ENCODE measurements around the gene ZRANB1.

Gene ZRANB1

DNA sequence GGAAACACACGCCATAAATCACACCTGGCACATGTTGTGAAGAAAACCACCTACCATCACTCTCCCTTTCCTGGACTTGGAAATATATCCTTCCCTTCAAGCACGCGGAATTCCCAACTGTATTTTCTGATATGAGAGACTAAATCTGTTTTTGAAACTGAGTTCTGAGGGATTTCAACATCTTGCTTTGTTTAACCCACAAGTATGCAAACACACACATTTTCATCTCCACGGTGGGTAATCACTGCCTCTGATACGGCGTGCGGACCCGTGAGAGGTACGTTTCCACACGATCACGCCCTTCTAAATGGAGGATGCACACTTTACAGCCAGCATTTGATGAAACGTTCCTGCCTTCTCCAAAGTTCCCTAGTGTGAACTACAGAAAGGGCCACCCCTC, 83.4 kb downstream of the ZRANB1 start:
- Histone ChIP-seq H3K4me1 (ENCODE audit: control insufficient read depth in 1 of 2, insufficient read depth in 2 of 2, low read length in 2 of 2) (peaks cover 6 to 39% of the 10 kb centered on the region in 2 donors), H3K27ac (ENCODE audit: low read length) (no peak overlapping the region), H3K9me3 (ENCODE audit: control insufficient read depth in 1 of 2, low read length in 2 of 2) (no peaks in the 10 kb centered on the region), H3K36me3 (ENCODE audit: control insufficient read depth in 1 of 2, insufficient read depth in 2 of 2, low read length in 2 of 2) (peaks cover 0 to 15% of the 10 kb centered on the region in 2 donors), H3K4me3 (ENCODE audit: low read depth in 1 of 2, low read length in 2 of 2) (no peak overlapping the region), H3K27me3 (ENCODE audit: low read depth, low read length) (no peaks in the 10 kb centered on the region)

DNA sequence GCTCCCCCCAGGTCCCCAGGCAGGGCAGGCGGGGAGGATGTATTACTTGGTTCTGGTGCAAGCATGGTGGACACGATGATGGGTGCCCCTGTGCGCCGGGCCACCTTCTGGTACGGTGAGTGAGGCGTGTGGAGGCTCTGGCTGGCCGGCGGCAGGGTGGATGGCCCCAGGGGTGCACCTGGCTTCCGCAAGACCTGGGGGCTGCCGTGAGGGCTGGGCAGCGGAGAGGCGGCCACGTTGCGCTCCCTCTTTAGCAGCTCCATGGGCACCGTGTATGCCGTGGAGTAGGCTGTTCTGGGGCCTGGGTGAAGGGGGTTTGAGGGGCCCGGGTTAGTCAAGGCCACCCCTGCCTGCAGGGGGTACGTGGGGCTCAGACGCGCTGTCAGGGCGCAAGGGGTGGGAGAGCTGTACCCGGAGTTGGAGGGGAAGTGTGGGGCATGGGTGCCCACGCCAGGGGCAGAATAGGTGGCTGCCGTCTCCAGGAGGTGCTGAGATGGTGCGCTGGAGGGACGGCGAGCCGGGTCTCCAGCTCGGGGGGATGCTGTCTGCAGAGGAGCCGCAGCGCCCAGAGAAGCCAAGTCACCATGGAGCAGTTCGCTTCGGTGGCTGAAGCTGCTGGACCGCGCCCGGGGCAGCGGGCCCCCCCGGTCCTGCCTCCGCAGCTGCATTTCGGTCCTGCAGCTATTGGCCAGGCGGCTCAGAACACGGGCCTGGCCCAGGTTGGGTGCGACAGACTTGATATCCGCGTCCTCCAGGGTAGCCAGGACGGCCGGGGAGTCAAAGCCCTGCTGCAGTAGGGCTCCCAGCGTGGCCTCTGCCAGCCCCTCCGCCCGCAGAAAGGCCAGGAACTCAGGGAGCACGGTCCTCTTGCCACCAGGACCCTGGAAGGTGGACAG, 84.4 kb downstream of the ZRANB1 start:
- H3K4me1 ChIP-seq (ENCODE audit: control insufficient read depth in 1 of 2, insufficient read depth in 2 of 2, low read length in 2 of 2): peaks cover 6 to 39% of the 10 kb centered on the region in 2 donors
- no peaks in the 10 kb centered on the region for H3K9me3 ChIP-seq (ENCODE audit: control insufficient read depth in 1 of 2, low read length in 2 of 2)
- H3K36me3 ChIP-seq (ENCODE audit: control insufficient read depth in 1 of 2, insufficient read depth in 2 of 2, low read length in 2 of 2): peaks cover 0 to 15% of the 10 kb centered on the region in 2 donors
- no peak overlapping the region for H3K4me3 ChIP-seq (ENCODE audit: low read depth in 1 of 2, low read length in 2 of 2)
- no peaks in the 10 kb centered on the region for H3K27me3 ChIP-seq (ENCODE audit: low read depth, low read length)
- H3K27ac ChIP-seq (ENCODE audit: low read length): no peak overlapping the region

DNA sequence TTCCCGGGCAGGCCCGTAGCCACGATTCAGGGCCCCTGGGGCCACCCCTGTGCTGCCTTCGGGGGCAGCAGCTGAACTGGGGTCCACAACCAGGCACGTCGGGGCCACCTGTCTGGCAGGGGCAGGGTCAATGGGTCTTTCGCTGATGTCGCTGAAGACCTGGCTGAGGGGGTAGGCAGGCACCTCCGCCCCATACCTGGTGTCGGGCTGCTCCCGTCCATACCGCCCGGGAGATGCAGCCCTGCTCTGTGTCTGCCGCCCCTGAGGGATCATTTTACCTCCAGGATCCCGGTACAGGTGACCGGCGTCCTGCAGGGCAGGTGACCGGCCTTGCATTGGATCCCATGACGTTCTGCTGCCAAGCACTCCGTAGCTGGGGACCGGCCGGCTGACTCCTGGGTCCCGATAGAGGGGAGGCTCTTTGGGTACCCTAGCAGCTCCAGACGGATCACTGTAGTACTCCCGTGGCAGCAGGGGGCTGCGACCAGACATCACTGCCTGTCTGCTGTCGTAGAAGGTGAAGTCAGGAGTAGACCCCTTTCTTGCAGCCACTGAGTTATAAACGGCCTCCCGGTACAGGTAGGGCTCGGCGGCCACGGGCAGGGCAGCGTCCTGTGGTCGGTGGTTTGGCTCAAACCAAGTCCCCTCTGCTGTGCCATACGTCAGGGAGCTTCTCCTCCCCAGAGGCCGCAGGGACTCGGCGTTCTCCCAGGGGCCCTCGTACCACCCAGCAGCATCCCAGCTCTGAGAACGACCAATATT, 85.2 kb downstream of the ZRANB1 start:
- no peak overlapping the region for H3K4me3 ChIP-seq (ENCODE audit: low read depth in 1 of 2, low read length in 2 of 2)
- H3K36me3 ChIP-seq (ENCODE audit: control insufficient read depth in 1 of 2, insufficient read depth in 2 of 2, low read length in 2 of 2): peaks cover 0 to 15% of the 10 kb centered on the region in 2 donors
- H3K4me1 ChIP-seq (ENCODE audit: control insufficient read depth in 1 of 2, insufficient read depth in 2 of 2, low read length in 2 of 2): peaks cover 6 to 40% of the 10 kb centered on the region in 2 donors
- no peak overlapping the region for H3K27ac ChIP-seq (ENCODE audit: low read length)
- no peaks in the 10 kb centered on the region for H3K27me3 ChIP-seq (ENCODE audit: low read depth, low read length)
- no peaks in the 10 kb centered on the region for H3K9me3 ChIP-seq (ENCODE audit: control insufficient read depth in 1 of 2, low read length in 2 of 2)

DNA sequence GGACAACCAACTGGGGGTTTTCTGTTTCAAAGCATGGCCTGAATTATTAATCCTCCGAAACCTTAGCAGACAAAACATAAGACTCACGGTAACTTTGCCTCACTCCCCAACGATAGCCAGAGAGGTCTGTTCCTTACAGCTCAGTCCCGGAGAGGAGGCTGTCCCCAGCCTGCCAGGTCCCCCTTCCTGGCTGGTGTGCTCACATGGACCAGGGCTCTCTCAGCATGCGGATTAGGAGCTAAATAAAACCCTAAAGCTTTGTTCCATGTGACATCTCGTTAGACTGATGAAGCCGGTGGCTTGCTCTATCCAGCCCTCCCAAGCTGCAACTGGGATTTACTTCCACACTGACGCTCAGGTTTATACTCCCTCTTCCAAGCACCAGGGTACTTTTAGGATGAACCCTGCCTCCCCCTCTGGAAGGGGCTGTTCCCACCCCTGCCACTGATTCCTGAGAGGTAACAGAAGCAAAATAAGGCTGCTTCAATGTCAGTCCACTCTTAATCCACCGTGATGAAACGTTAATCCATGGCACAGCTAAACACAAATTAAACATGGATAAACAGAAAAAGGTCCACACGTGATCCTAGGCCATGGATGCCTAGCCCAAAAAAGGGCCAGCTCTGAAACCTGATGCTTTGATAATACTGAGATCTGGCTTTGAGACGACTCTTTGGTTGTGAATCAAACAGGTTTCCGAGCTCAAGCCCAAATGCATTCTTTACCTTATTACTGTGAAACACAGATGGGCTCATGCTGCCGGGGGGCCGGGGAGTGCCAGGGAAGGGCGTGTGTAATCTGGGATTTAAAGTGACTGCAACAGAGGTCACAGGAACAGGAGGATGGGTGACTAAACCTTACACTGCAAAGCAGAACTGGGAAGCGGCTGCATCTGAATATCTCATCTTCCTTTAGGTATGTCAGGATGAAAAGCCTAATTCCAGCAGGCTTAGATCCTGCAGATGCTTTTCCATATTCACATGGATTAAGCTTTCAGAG, 86.2 kb downstream of the ZRANB1 start:
- Histone ChIP-seq H3K9me3 (ENCODE audit: control insufficient read depth in 1 of 2, low read length in 2 of 2) (no peaks in the 10 kb centered on the region), H3K4me3 (ENCODE audit: low read depth in 1 of 2, low read length in 2 of 2) (no peak overlapping the region), H3K36me3 (ENCODE audit: control insufficient read depth in 1 of 2, insufficient read depth in 2 of 2, low read length in 2 of 2) (peaks cover 0 to 15% of the 10 kb centered on the region in 2 donors), H3K27me3 (ENCODE audit: low read depth, low read length) (no peaks in the 10 kb centered on the region), H3K4me1 (ENCODE audit: control insufficient read depth in 1 of 2, insufficient read depth in 2 of 2, low read length in 2 of 2) (peaks cover 6 to 43% of the 10 kb centered on the region in 2 donors), H3K27ac (ENCODE audit: low read length) (no peak overlapping the region)

DNA sequence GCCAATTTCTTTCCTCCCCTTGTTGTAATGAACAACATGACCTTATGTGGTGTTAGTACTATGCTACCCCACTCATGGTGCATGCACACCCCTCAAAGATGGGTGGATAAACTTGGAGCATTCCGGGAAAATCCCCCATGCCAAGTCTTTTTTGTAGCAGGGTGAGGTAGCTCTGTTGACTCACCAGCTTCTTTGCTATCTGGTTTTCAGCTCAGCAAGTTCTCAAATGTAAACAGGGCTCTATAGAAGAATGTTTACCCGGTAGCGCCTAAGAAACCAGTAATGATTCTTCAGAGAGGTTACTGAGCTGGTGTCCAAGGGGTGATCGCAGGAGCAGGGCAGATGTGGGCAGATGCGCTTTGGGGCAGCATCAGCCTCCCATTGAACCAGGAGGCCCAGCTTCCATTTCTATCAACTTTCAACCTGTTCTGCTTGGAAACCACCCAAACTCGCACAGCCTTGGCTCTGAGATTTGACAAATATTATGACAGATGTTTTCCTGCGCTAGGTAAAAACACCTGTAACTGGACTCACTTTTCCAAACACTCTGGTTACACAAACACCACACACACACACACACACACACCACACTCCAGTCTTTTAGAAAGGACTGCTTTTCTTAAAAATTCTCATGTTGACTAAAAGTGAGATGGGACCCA, 87.8 kb downstream of the ZRANB1 start:
- H3K9me3 ChIP-seq (ENCODE audit: control insufficient read depth in 1 of 2, low read length in 2 of 2): no peaks in the 10 kb centered on the region
- H3K36me3 ChIP-seq (ENCODE audit: control insufficient read depth in 1 of 2, insufficient read depth in 2 of 2, low read length in 2 of 2): peaks cover 0 to 15% of the 10 kb centered on the region in 2 donors
- no peak overlapping the region for H3K4me3 ChIP-seq (ENCODE audit: low read depth in 1 of 2, low read length in 2 of 2)
- H3K27ac ChIP-seq (ENCODE audit: low read length): peak overlapping the region; percentile 40
- no peaks in the 10 kb centered on the region for H3K27me3 ChIP-seq (ENCODE audit: low read depth, low read length)
- peaks cover 6 to 36% of the 10 kb centered on the region in 2 donors for H3K4me1 ChIP-seq (ENCODE audit: control insufficient read depth in 1 of 2, insufficient read depth in 2 of 2, low read length in 2 of 2)

DNA sequence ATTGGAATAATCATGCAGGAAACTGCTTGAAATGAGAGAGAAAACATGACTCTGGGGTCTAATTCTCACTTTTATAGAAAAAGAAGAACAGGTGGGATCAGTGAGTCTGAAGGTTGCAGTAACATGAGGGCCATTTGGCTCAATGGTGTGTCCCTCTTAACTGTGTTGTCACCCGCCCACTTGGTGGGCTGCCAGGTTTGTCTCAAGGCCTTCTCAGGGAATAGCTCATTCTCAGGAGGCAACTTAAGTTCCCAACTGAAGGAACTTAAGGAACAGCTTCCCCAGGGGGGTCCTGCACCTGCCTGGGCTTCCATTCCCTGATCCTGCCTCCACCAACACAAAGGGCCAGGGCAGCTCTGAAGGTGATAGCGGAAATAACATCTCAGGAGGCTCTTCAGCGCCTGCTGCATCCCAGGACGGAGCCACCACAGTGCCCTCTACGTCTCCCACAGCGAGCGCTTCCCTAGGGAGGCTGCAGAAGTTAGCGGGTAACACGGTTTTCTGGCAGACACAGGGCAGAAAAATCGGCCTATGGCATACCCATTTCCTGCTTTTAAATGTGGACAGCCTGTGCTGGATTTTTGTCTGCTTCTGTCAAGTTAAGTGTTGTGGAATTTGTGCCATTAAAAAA, 88.8 kb downstream of the ZRANB1 start:
- Histone ChIP-seq H3K4me3 (ENCODE audit: low read depth in 1 of 2, low read length in 2 of 2) (no peak overlapping the region), H3K27ac (ENCODE audit: low read length) (no peak overlapping the region), H3K9me3 (ENCODE audit: control insufficient read depth in 1 of 2, low read length in 2 of 2) (no peaks in the 10 kb centered on the region), H3K27me3 (ENCODE audit: low read depth, low read length) (no peaks in the 10 kb centered on the region), H3K4me1 (ENCODE audit: control insufficient read depth in 1 of 2, insufficient read depth in 2 of 2, low read length in 2 of 2) (peaks cover 9 to 41% of the 10 kb centered on the region in 2 donors), H3K36me3 (ENCODE audit: control insufficient read depth in 1 of 2, insufficient read depth in 2 of 2, low read length in 2 of 2) (peaks cover 0 to 15% of the 10 kb centered on the region in 2 donors)

DNA sequence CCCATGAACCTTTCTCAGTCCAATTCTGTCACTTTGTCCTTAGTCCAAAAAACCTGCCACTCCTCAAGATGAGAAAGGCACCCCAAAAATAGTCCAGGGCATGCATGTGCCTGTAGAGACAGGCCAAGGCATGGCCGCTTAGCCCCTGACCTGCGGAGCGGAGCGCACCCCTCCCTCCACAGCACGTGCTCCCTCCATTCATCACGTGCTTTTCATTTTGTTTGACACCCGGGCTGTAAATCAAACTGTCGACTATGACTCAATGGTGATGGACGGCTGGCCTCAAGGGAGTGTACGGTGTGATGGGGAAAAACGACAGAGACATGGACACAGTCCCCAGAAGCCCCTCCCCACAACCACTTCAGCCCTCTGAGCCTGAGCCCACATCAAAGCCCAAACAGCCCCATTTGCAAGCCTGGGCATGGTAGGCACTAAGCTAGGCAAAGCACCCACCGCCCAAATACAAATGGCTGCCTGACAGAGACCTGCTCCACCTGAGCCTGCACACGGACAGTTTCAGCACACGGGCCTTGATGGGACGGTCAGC, 90.6 kb downstream of the ZRANB1 start:
- H3K36me3 ChIP-seq (ENCODE audit: control insufficient read depth in 1 of 2, insufficient read depth in 2 of 2, low read length in 2 of 2): no peaks in the 10 kb centered on the region
- no peak overlapping the region for H3K4me3 ChIP-seq (ENCODE audit: low read depth in 1 of 2, low read length in 2 of 2)
- no peaks in the 10 kb centered on the region for H3K27me3 ChIP-seq (ENCODE audit: low read depth, low read length)
- no peak overlapping the region for H3K27ac ChIP-seq (ENCODE audit: low read length)
- no peaks in the 10 kb centered on the region for H3K9me3 ChIP-seq (ENCODE audit: control insufficient read depth in 1 of 2, low read length in 2 of 2)
- peaks cover 10 to 57% of the 10 kb centered on the region in 2 donors for H3K4me1 ChIP-seq (ENCODE audit: control insufficient read depth in 1 of 2, insufficient read depth in 2 of 2, low read length in 2 of 2)

DNA sequence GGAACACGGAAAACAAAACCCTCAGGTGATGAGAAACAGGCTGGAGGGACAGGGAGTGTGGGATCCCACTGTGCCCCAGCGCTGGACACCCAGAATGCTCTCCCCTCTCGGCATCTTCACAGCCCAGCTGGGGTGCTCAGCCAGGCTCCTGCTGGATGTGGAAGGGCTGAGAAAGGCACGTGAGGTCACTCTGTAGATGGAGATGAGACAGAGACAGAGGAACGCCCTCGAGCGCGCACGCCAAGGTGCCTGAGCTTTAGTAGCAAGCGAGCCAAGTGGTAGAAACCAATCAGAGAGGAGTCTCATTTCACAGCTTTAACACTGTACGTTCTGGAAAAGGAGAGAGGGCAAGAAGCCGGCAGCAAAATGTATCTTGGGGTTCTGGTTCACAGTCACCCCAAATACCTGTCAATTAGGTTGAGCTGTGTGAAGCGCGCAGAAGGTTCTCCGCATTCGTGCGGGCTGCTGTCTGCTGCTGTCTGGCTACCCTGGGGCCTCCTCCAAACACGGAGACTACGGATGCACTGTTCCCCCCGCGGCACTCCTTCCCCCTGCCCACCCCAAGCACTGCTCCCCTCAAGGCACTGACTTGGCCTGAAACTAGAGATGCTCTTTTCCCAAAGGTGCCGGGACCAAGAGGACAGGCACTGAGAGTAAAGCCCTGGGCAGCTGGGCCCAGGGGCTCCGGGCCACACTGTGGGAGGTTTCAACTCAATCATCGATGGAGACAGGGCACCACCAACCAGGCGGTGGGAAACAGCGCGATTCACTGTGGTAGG, 91.4 kb downstream of the ZRANB1 start:
- Histone ChIP-seq H3K4me3 (ENCODE audit: low read depth in 1 of 2, low read length in 2 of 2) (no peak overlapping the region), H3K36me3 (ENCODE audit: control insufficient read depth in 1 of 2, insufficient read depth in 2 of 2, low read length in 2 of 2) (no peaks in the 10 kb centered on the region), H3K4me1 (ENCODE audit: control insufficient read depth in 1 of 2, insufficient read depth in 2 of 2, low read length in 2 of 2) (peaks cover 10 to 54% of the 10 kb centered on the region in 2 donors), H3K27ac (ENCODE audit: low read length) (no peak overlapping the region), H3K9me3 (ENCODE audit: control insufficient read depth in 1 of 2, low read length in 2 of 2) (no peaks in the 10 kb centered on the region), H3K27me3 (ENCODE audit: low read depth, low read length) (no peaks in the 10 kb centered on the region)

DNA sequence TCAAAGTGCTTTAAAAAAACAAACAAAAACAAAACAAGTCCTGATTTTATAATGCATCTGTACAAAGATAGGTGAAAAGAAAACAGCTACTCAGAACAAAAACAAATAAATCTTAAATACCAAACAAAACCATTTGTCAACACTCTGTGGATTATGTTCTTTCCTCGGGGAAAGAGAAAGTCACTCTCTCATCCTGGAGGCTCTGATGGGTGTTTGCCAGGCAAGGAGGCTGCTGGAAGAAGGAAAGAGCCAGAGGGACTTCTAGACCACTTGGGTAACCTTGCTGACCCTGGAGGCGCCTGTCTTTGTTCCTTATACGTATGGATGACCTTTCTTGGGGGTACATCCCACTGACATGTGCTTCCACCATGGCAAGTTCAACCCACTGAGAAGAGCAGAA, 92.8 kb downstream of the ZRANB1 start:
- Histone ChIP-seq H3K27me3 (ENCODE audit: low read depth, low read length) (no peaks in the 10 kb centered on the region), H3K9me3 (ENCODE audit: control insufficient read depth in 1 of 2, low read length in 2 of 2) (no peaks in the 10 kb centered on the region), H3K4me1 (ENCODE audit: control insufficient read depth in 1 of 2, insufficient read depth in 2 of 2, low read length in 2 of 2) (peaks cover 14 to 53% of the 10 kb centered on the region in 2 donors), H3K4me3 (ENCODE audit: low read depth in 1 of 2, low read length in 2 of 2) (no peak overlapping the region), H3K36me3 (ENCODE audit: control insufficient read depth in 1 of 2, insufficient read depth in 2 of 2, low read length in 2 of 2) (no peaks in the 10 kb centered on the region), H3K27ac (ENCODE audit: low read length) (no peak overlapping the region)
